SU-DHL-6 (cell line): ENCODE results near the gene CTU1.

Experiments used
- CTCF ChIP-seq: fragments of 200-600 bp; sonication (generic); IDR thresholded peaks from one replicate; pipeline ENCODE4 v1.5.1; 2017; ENCODE audit warnings: antibody characterized with exemption, mild to moderate bottlenecking, low read length, moderate library complexity; ENCODE audit not compliant: insufficient read depth, poor library complexity, severe bottlenecking
- EZH2phosphoT487 ChIP-seq: fragments of 200-600 bp; sonication (generic), shearing (Covaris generic); conservative IDR thresholded peaks from 2 replicates; pipeline ENCODE4 v1.6.1; 2018; ENCODE audit warnings: mild to moderate bottlenecking, antibody characterized with exemption, low read length, moderate library complexity, mixed read lengths

DNA sequence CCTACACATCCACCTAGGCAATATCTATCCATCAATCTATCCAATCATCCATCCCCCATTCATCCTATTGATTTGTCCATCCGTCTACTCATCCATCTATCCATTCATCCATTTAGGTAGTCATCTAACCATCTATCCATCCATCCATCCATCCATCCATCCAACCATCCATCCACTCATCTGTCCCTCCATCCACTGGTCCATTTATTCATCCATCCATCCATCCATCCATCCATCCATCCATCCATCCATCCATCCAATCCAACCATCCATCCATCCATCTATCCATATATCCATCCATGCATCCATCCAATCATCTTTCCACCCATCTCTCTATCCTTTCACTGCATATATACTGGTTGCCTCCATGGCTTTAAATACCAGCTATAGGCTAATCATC is 47.2 kb downstream of the CTU1 start:
- no peak for TF ChIP-seq CTCF
- no peak for TF ChIP-seq EZH2phosphoT487
